ENCODE results near the gene NTM. TPM values are rescaled to one million over a fixed set of nuclear protein-coding genes. Genes with fewer than 3 reads are reported as not detected.

The NTM gene
- total RNA-seq, 4 donors from 2014 or later: 0.40 to 3.1 (median 2.1) TPM; not detected in 1

- DNase-seq: no peak
- Histone ChIP-seq H3K4me3 (no peak overlapping the region), H3K27me3 (no peaks in the 10 kb centered on the region), H3K36me3 (no peaks in the 10 kb centered on the region), H3K27ac (no peak overlapping the region), H3K9me3 (no peaks in the 10 kb centered on the region), H3K4me1 (no peaks in the 10 kb centered on the region)
- WGBS, 2 donors (ENCODE audit: low coverage in 1 of 2): 28 to 46% methylated on average over 3 to 6 of the region's 6 CpGs
- TF ChIP-seq POLR2AphosphoS5 (IDR thresholded peaks at IDR 0.05) (no peak), POLR2A (IDR thresholded peaks at IDR 0.05) (no peak), EP300 (IDR thresholded peaks at IDR 0.05; ENCODE audit: low read depth) (no peak), CTCF (IDR thresholded peaks at IDR 0.05) (no peak)
- intact Hi-C loops (cut with DNase I; ENCODE audit: low total_unique reads) (no loop called here), in situ Hi-C loops (cut with MboI; ENCODE audit: low pct_ligation_motif_present in 1 of 4, low pct_unique_long_range_greater_than_20kb in 1 of 4, low sequenced_read_pairs in 3 of 4) (no loop called here)
Observed at GRCh38 chr11:132022733-132023478, 652.5 kb downstream of the NTM start.

DNA sequence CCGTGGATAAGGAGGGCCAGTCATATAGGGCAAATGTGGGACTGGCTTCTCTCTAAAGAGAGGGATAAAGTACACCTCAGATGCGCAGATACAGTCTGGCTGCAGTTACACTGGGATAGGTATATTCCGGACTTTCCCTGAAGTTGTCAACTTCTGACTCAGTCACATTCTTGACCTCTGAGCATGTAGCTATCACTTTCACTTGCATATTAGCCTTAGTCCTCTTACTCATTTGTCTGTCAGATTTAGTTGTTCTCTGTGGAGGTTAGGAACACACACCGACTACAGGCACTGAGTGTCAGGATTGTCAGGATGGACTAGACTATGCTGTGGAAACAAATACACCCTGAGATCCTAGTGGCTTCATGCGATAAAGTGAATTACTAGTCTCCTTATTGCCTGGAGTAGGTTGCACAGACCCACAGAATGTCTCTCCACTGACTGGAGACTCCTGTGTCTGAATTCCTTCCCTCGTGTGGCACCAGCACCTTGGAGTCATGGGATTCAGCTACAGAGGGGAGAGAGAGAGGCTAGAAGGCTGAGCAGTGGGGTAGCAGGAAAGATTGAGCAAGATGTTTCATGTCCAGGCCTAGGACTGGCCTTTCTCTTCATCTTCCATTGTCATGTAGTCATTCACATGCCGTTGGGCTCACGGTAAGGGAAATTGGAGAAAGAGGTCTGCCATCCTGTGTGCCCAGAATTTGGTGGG lies 654.3 kb downstream of the NTM start:
- DNase-seq: no peak
- Histone ChIP-seq H3K4me3 (no peak overlapping the region), H3K36me3 (no peaks in the 10 kb centered on the region), H3K4me1 (no peaks in the 10 kb centered on the region), H3K9me3 (no peaks in the 10 kb centered on the region), H3K27me3 (no peaks in the 10 kb centered on the region), H3K27ac (no peak overlapping the region)
- WGBS, 2 donors (ENCODE audit: low coverage in 1 of 2): 54 to 69% methylated on average over 4 to 8 of the region's 8 CpGs
- intact Hi-C loops (cut with DNase I; ENCODE audit: low total_unique reads) (loop anchor here (5.0 kb wide), 1 partner anchor 157 kb away; no protein-coding TSS in a partner anchor), in situ Hi-C loops (cut with MboI; ENCODE audit: low pct_ligation_motif_present in 1 of 4, low pct_unique_long_range_greater_than_20kb in 1 of 4, low sequenced_read_pairs in 3 of 4) (loop anchor here in 1 of 4 donors (25.0 kb wide), 1 partner anchor 287 kb away; no protein-coding TSS in a partner anchor)
- TF ChIP-seq POLR2A (IDR thresholded peaks at IDR 0.05) (no peak), POLR2AphosphoS5 (IDR thresholded peaks at IDR 0.05) (no peak), CTCF (IDR thresholded peaks at IDR 0.05) (no peak), EP300 (IDR thresholded peaks at IDR 0.05; ENCODE audit: low read depth) (no peak)

DNA sequence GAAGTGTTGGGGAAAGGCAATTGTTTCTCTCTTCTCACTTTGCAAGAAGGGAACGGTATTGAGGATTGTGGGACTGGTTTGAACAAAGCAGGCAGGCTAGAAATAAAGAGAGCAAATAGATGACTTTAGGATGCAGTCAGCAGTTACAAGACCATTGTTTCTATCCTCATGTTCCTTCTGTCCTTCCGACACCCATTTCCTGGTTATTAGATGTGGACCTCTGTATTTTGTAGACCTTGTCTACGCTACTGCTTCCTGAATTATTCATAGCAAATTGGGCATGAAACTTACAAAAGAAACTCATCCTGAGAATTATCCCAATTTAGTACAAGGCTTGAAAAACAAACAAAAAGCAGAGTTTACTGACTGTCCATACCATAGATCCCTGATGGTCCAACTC lies 656.3 kb downstream of the NTM start:
- no peaks in the 10 kb centered on the region for H3K4me1 ChIP-seq
- no peak for TF ChIP-seq CTCF (IDR thresholded peaks at IDR 0.05)
- no peak for TF ChIP-seq POLR2AphosphoS5 (IDR thresholded peaks at IDR 0.05)
- no peak for TF ChIP-seq POLR2A (IDR thresholded peaks at IDR 0.05)
- TF ChIP-seq EP300 (IDR thresholded peaks at IDR 0.05; ENCODE audit: low read depth): no peak
- DNase-seq: no peak
- 83 to 96% methylated on average over 3 of the region's 3 CpGs for WGBS, 2 donors (ENCODE audit: low coverage in 1 of 2)
- no peaks in the 10 kb centered on the region for H3K27me3 ChIP-seq
- in situ Hi-C loops (cut with MboI; ENCODE audit: low pct_ligation_motif_present in 1 of 4, low pct_unique_long_range_greater_than_20kb in 1 of 4, low sequenced_read_pairs in 3 of 4) (loop anchor here in 1 of 4 donors (25.0 kb wide), 1 partner anchor 289 kb away; no protein-coding TSS in a partner anchor), intact Hi-C loops (cut with DNase I; ENCODE audit: low total_unique reads) (loop anchor here (5.0 kb wide), 1 partner anchor 159 kb away; no protein-coding TSS in a partner anchor)
- H3K36me3 ChIP-seq: no peaks in the 10 kb centered on the region
- no peak overlapping the region for H3K4me3 ChIP-seq
- H3K9me3 ChIP-seq: no peaks in the 10 kb centered on the region
- no peak overlapping the region for H3K27ac ChIP-seq

Data from transverse colon (tissue), 4 donors.